Heart left ventricle (tissue), 16 donors: ENCODE measurements around the gene BOD1L1. TPM values are rescaled to one million over a fixed set of nuclear protein-coding genes. Genes with fewer than 3 reads are reported as not detected.

Experiments used
- ATAC-seq, 4 donors: fragments of 200-7000 bp; cut with Tn5 transposase; one replicate each; pipeline ENCODE4 v1.9.1; 2020 to 2022; ENCODE audit warnings: moderate library complexity in 4 of 4, mild to moderate bottlenecking in 3 of 4, moderate number of reproducible peaks in 1 of 4
- DNase-seq, 5 donors: peaks; one replicate each; pipeline ENCODE4 v3.0.0-alpha.2; 2020
- H3K27ac ChIP-seq, 12 donors: fragments of 200-600 bp; sonication (generic) in 4 of 12; one replicate each; pipeline versions ENCODE4 v1.5.0 to v1.8.0; 2016 to 2022; ENCODE audit warnings: mild to moderate bottlenecking in 2 of 12
- H3K27me3 ChIP-seq, 9 donors: fragments of 200-600 bp; sonication (generic) in 2 of 9; one replicate each; pipeline versions ENCODE4 v1.5.1 to v1.8.0; 2016 to 2022; ENCODE audit warnings: mild to moderate bottlenecking in 3 of 9
- H3K36me3 ChIP-seq, 9 donors: fragments of 200-600 bp; sonication (generic) in 2 of 9; one replicate each; pipeline versions ENCODE4 v1.5.0 to v1.8.0; 2018 to 2022; ENCODE audit warnings: mild to moderate bottlenecking in 2 of 9
- H3K4me1 ChIP-seq, 12 donors: fragments of 200-600 bp; sonication (generic) in 4 of 12; one replicate each; pipeline versions ENCODE4 v1.5.0 to v1.8.0; 2016 to 2022; ENCODE audit warnings: mild to moderate bottlenecking in 3 of 12
- H3K4me3 ChIP-seq, 12 donors: fragments of 200-600 bp; sonication (generic) in 4 of 12; one replicate each; pipeline versions ENCODE4 v1.5.0 to v1.8.0; 2017 to 2022; ENCODE audit warnings: mild to moderate bottlenecking in 9 of 12, moderate library complexity in 4 of 12
- H3K9me3 ChIP-seq, 12 donors: fragments of 200-600 bp; sonication (generic) in 4 of 12; one replicate each; pipeline versions ENCODE4 v1.5.0 to v1.8.0; 2016 to 2022; ENCODE audit warnings: mild to moderate bottlenecking in 1 of 12
- POLR2A ChIP-seq, 2 donors: fragments of 450-650 bp; IDR thresholded peaks; one replicate each; pipeline ENCODE4 v1.6.1; 2017; ENCODE audit warnings: antibody characterized with exemption in 2 of 2, mild to moderate bottlenecking in 2 of 2, moderate library complexity in 2 of 2
- WGBS, 4 donors: extraction: QIAGEN DNeasy Blood & Tissue Kit in 2 of 4; methylation state at CpG; one replicate each; pipeline versions ENCODE4 v1.1.5 to v1.1.7; 2013 to 2018; 5-methylcytosine and 5-hydroxymethylcytosine counted together
- intact Hi-C, 10 donors: fragments of 100-400 bp; cut with DNase I; formaldehyde crosslinking; loops; one replicate each; pipeline versions ENCODE4 v1.11.1 to v1.14.2; 2022
- polyA plus RNA-seq, 2 donors: library from polyadenylated mRNA; stranded (reverse); fragments of 200-250 nt; gene quantifications; one replicate each; pipeline ENCODE4 v1.2.3, GENCODE V29; 2013
- total RNA-seq, 9 donors: library from RNA; depleted of rRNA in 2 of 9; stranded (reverse); fragments of >200 nt in 2 of 9; fragmentation: NEBNext Ultra II Directional in 3 of 9; extraction: Animal tissue kit (Norgen Biotek cat#: 25700) in 3 of 9; gene quantifications; one replicate each; pipeline versions ENCODE4 v1.1.0 to v1.2.4, GENCODE V29; 2016 to 2023
- TF ChIP-seq, protein P1 (sequence below), 12 donors: fragments of 200-600 bp; sonication (generic) in 4 of 12; IDR thresholded peaks; one replicate each; pipeline versions ENCODE4 v1.5.0 to v1.8.0; 2018 to 2022; ENCODE audit warnings: antibody characterized with exemption in 12 of 12, mild to moderate bottlenecking in 5 of 12
- donor health status: ischemic (EF 13 %, LVEDD 7.1; RV severe dilation, severe dysfunction).
- donor health status: healthy with polysubstance abuse.
- donor health status: DM: no; HTN: yes; CAD: no.
- donor health status: DM: no; HTN: no; CAD: no.
- donor health status: ischemic (EF 25% LVEDD 6.9; RV normal size, moderate dysfunction).
- donor health status: ischemic (EF 25% LVEDD 5.7; RV mildly dilated, moderate dysfunction).
- donor health status: healthy.
- donor health status: DM: yes; HTN: yes; CAD: no.
- donor health status: ischemic (EF 35%, LVEDD 5.7; RV mildly dilated, moderate dysfunction).
- donor health status: nonischemic (EF 11% LVEDD 7.7; RV severe dilation, severe dysfunction).
- donor health status: DM: yes; HTN: yes; CAD: no.
- donor health status: PGD.
- donor health status: ischemic (EF 29% LVEDD 5.4; RV normal size, mild dysfunction).
- donor health status: nonischemic (EF 23%, LVEDD 6.1; RV moderate dilation, normal function).

The BOD1L1 gene
- total and polyA plus RNA-seq, 11 donors: 10.9 to 29.2 (median 18.7) TPM

DNA sequence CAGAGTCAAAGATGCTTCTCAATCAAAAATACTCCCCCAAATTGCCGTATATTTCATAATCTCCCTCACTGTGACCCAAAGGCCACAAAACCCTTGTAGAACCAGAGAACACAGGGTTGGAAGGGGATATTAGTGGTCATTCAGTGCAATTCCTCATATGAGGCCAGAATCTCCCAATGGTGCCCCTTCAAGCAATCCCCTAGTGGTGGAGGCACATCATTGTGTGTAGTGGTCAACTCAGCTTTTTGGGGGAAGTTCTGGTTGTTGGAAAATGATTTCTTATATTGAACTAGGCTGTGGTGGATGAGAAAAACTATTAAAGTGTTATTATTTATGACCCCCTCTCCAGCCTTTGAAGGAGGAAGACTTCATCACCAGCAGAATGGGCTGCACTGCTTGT lies 17.6 kb upstream of the BOD1L1 start:
- DNase-seq (no peak), ATAC-seq (no peak)
- 84 to 92% (median 88%) methylated on average over 1 of the region's 1 CpG for WGBS, 4 donors
- H3K27ac ChIP-seq: no peak overlapping the region
- intact Hi-C loops: no loop called here
- TF ChIP-seq POLR2A (IDR thresholded peaks at IDR 0.05): no peak
- TF ChIP-seq, protein P1, sequence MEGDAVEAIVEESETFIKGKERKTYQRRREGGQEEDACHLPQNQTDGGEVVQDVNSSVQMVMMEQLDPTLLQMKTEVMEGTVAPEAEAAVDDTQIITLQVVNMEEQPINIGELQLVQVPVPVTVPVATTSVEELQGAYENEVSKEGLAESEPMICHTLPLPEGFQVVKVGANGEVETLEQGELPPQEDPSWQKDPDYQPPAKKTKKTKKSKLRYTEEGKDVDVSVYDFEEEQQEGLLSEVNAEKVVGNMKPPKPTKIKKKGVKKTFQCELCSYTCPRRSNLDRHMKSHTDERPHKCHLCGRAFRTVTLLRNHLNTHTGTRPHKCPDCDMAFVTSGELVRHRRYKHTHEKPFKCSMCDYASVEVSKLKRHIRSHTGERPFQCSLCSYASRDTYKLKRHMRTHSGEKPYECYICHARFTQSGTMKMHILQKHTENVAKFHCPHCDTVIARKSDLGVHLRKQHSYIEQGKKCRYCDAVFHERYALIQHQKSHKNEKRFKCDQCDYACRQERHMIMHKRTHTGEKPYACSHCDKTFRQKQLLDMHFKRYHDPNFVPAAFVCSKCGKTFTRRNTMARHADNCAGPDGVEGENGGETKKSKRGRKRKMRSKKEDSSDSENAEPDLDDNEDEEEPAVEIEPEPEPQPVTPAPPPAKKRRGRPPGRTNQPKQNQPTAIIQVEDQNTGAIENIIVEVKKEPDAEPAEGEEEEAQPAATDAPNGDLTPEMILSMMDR (IDR thresholded peaks at IDR 0.05): no peak
- no peaks in the 10 kb centered on the region for H3K27me3 ChIP-seq
- H3K9me3 ChIP-seq: no peaks in the 10 kb centered on the region
- H3K36me3 ChIP-seq: no peaks in the 10 kb centered on the region
- H3K4me1 ChIP-seq: peaks cover 0 to 21% (median 7%) of the 10 kb centered on the region in 12 donors
- no peak overlapping the region for H3K4me3 ChIP-seq

DNA sequence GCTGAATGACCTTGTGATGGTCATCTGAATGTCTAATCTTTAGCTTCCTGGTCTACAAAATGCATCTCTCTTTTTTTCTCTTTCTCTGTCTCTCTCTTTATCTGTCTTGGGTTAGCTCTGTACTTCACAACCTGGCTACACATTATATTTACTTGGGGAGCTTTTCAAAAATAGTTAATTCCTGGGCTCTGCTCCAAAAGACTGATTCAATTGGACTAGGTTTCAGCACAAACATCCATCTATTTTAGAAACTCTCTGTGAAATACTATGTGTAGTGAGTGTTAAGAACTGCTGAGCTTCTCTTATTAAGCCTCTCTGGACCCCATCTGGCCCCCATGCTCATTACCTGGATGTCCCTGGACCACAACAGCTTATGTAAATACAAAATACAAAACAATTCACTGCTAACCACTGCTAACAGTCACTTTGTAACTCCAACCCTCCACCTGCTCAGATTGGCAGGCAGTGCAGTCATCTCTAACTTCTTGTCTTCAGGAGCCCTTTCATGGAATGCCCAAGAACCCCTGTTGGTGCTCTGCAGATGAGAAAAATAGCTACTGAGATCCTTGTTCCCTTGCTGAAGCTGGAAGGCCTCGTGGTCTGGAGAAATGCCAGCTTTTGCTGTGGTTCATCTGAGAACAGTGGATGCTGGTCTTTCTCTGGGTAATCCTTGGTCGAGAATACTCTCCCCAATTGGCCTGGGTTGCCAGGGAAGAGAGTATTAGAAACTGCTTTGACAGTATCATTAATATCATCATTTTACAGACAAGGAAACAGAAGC lies 14.8 kb upstream of the BOD1L1 start:
- Histone ChIP-seq H3K9me3 (no peaks in the 10 kb centered on the region), H3K36me3 (no peaks in the 10 kb centered on the region), H3K27ac (peak overlapping the region in 3 of 12 donors; percentile 23 to 45 (median 33)), H3K27me3 (no peaks in the 10 kb centered on the region), H3K4me1 (peaks cover 0 to 23% (median 7%) of the 10 kb centered on the region in 12 donors), H3K4me3 (no peak overlapping the region)
- TF ChIP-seq, protein P1 (IDR thresholded peaks at IDR 0.05): no peak
- no peak for TF ChIP-seq POLR2A (IDR thresholded peaks at IDR 0.05)
- WGBS, 4 donors: 10 to 22% (median 17%) methylated on average over 2 of the region's 2 CpGs
- ATAC-seq (peak in 3 of 4 donors; percentile 20 to 46 (median 26)), DNase-seq (peak in 1 of 5 donors; percentile 26)
- intact Hi-C loops: no loop called here

DNA sequence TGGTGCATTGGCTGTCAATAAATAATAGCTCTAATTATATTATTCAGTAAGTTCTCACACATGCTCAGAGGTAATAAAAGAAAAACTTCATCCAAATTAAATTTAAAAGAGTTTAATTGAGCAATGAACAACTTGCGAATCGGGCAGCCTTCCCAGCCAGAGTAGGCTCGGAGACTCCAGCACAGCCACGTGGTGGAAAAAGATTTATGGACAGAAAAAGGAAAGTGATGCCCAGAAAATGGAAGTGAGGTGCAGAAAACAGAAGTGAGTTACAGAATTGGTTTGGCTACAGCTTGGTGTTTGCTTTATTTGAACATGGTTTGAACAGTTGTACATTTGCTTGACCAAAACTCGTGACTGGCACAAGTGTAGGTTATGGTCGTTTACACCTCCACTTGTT lies 13.6 kb upstream of the BOD1L1 start:
- Histone ChIP-seq H3K36me3 (no peaks in the 10 kb centered on the region), H3K27ac (no peak overlapping the region), H3K27me3 (peaks cover 0 to 8% (median 0%) of the 10 kb centered on the region in 9 donors), H3K9me3 (no peaks in the 10 kb centered on the region), H3K4me3 (no peak overlapping the region), H3K4me1 (peaks cover 0 to 23% (median 7%) of the 10 kb centered on the region in 12 donors)
- intact Hi-C loops: no loop called here
- 67 to 77% (median 74%) methylated on average over 6 of the region's 6 CpGs for WGBS, 4 donors
- no peak for TF ChIP-seq POLR2A (IDR thresholded peaks at IDR 0.05)
- TF ChIP-seq, protein P1 (IDR thresholded peaks at IDR 0.05): no peak
- ATAC-seq (no peak), DNase-seq (no peak)

DNA sequence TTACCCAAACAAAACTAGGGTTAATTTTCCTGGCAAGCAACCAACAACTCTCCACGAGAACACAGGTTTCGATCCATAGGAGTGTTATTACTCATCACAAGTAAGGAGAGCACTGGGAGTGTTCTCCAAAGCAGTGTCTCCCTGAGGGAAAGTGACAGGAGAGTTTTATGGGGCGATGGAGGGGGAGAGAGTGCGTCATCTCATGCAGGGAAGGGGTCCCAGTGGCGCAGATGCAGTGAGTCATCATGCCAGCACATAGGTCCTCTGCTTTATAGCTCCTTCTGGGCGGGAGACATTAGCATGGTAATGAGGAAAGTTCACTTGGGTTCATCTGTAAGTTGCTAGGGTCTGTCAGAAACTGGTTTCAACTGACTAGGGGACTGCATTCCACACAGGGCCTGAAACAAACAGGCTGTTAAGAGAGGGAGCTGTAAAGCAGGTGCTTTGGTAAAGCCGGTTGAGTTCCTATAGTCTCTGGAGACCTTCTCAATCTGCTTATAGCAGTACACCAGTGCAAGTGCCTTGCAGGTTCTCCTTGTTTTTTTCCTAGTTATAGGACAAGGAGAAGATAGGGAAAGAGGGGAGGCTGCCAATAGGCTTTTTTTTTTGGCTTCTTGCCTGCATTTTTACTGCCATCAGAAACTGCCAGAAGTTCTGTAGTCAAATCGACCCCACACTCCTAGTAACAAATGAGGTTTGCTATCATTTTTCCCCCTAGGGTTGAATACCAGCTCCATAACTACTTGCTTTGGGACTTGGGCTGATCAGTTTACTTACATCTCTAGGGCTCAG lies 12.8 kb upstream of the BOD1L1 start:
- WGBS, 4 donors: 36 to 48% (median 41%) methylated on average over 8 of the region's 8 CpGs
- H3K27ac ChIP-seq: no peak overlapping the region
- intact Hi-C loops: no loop called here
- peak in 1 of 4 donors; percentile 18 for ATAC-seq
- H3K9me3 ChIP-seq: no peaks in the 10 kb centered on the region
- TF ChIP-seq, protein P1 (IDR thresholded peaks at IDR 0.05): no peak
- no peak for TF ChIP-seq POLR2A (IDR thresholded peaks at IDR 0.05)
- peaks cover 0 to 9% (median 0%) of the 10 kb centered on the region in 9 donors for H3K27me3 ChIP-seq
- H3K36me3 ChIP-seq: no peaks in the 10 kb centered on the region
- no peak for DNase-seq
- peaks cover 0 to 26% (median 7%) of the 10 kb centered on the region in 12 donors for H3K4me1 ChIP-seq
- no peak overlapping the region for H3K4me3 ChIP-seq
